WTC11 (cell line): ENCODE measurements around the gene IFNGR1. TPM values are rescaled to one million over a fixed set of nuclear protein-coding genes. Genes with fewer than 3 reads are reported as not detected.

Source experiments
- ATAC-seq: fragments of 200-7000 bp; cut with Tn5 transposase; 2 replicates; pipeline ENCODE4 v1.10.0; 2021; ENCODE audit warnings: mild to moderate bottlenecking, moderate library complexity
- Bru-seq: library from RNA; stranded (reverse); fragments of 400-500 nt; gene quantifications from one replicate; lab custom pipeline; 2021; lab: Mats Ljungman, UMichigan
- CTCF ChIA-PET: fragments of 300-600 bp; sonication (Branson Sonifier 250); formaldehyde crosslinking; loops from one replicate; lab custom pipeline; 2021; ENCODE audit warnings: antibody characterized with exemption; lab: Charles Lee
- POLR2A ChIA-PET: fragments of 350-600 bp; sonication (Branson Sonifier 250); formaldehyde crosslinking; loops from one replicate; lab custom pipeline; 2021; ENCODE audit warnings: antibody characterized with exemption; lab: Charles Lee
- DNase-seq: peaks from one replicate; pipeline ENCODE4 v3.0.0; 2021; ENCODE audit warnings: low spot score
- H3K27ac Mint-ChIP-seq: 2 replicates; pipeline ENCODE4 v1.8.0; 2021; ENCODE audit warnings: mixed read lengths
- H3K27me3 Mint-ChIP-seq: 2 replicates; pipeline ENCODE4 v1.8.0; 2021; ENCODE audit warnings: low read depth, mild to moderate bottlenecking, moderate library complexity, mixed read lengths
- H3K36me3 Mint-ChIP-seq: 2 replicates; pipeline ENCODE4 v1.8.0; 2021; ENCODE audit warnings: mixed read lengths
- H3K4me1 Mint-ChIP-seq: 2 replicates; pipeline ENCODE4 v1.8.0; 2022; ENCODE audit warnings: mixed read lengths
- H3K4me3 Mint-ChIP-seq: 2 replicates; pipeline ENCODE4 v1.8.0; 2021; ENCODE audit warnings: mild to moderate bottlenecking, moderate library complexity, mixed read lengths
- H3K9me3 Mint-ChIP-seq: 2 replicates; pipeline ENCODE4 v1.8.0; 2021; ENCODE audit warnings: mixed read lengths
- AFF4 ChIP-seq: sonication (generic); formaldehyde crosslinking; IDR thresholded peaks from 2 replicates; pipeline ENCODE4 v1.8.1; 2023; ENCODE audit warnings: mild to moderate bottlenecking, missing genetic modification reagents, borderline replicate concordance
- ARID4B ChIP-seq: sonication (generic); formaldehyde crosslinking; IDR thresholded peaks from 2 replicates; pipeline ENCODE4 v1.8.0; 2023; ENCODE audit warnings: missing genetic modification reagents, mild to moderate bottlenecking, borderline replicate concordance
- CDX4 ChIP-seq: fragments of 250-450 bp; sonication (Bioruptor Pico); IDR thresholded peaks from 2 replicates; pipeline ENCODE4 v1.9.0; 2021; ENCODE audit warnings: moderate library complexity, mild to moderate bottlenecking, inconsistent platforms, borderline replicate concordance
- E2F5 ChIP-seq: sonication (generic); formaldehyde crosslinking; IDR thresholded peaks from 2 replicates; pipeline ENCODE4 v1.8.1; 2022; ENCODE audit warnings: mild to moderate bottlenecking, moderate library complexity, missing genetic modification reagents
- FOXK1 ChIP-seq: sonication (generic); formaldehyde crosslinking; IDR thresholded peaks from 2 replicates; pipeline ENCODE4 v1.8.0; 2022; ENCODE audit warnings: mild to moderate bottlenecking, moderate library complexity, missing genetic modification reagents
- GABPB1 ChIP-seq: sonication (generic); formaldehyde crosslinking; IDR thresholded peaks from 2 replicates; pipeline ENCODE4 v1.8.1; 2023; ENCODE audit warnings: mild to moderate bottlenecking, missing genetic modification reagents
- HMGXB4 ChIP-seq: sonication (generic); formaldehyde crosslinking; IDR thresholded peaks from 2 replicates; pipeline ENCODE4 v1.8.1; 2023; ENCODE audit warnings: mild to moderate bottlenecking, moderate library complexity, missing genetic modification reagents
- MYBL2 ChIP-seq: sonication (generic); formaldehyde crosslinking; IDR thresholded peaks from 2 replicates; pipeline ENCODE4 v1.8.1; 2023; ENCODE audit warnings: mild to moderate bottlenecking, moderate library complexity, missing genetic modification reagents
- NFYB ChIP-seq: sonication (generic); formaldehyde crosslinking; conservative IDR thresholded peaks from 2 replicates; pipeline ENCODE4 v1.8.0; 2022; ENCODE audit warnings: low read depth, missing genetic modification reagents
- PRDM15 ChIP-seq: sonication (generic); formaldehyde crosslinking; IDR thresholded peaks from 2 replicates; pipeline ENCODE4 v1.8.0; 2022; ENCODE audit warnings: missing genetic modification reagents
- SMAD3 ChIP-seq: sonication (generic); formaldehyde crosslinking; IDR thresholded peaks from 2 replicates; pipeline ENCODE4 v1.8.0; 2022; ENCODE audit warnings: missing genetic modification reagents, mild to moderate bottlenecking, borderline replicate concordance
- SP1 ChIP-seq: sonication (generic); formaldehyde crosslinking; conservative IDR thresholded peaks from 2 replicates; pipeline ENCODE4 v1.8.1; 2022; ENCODE audit warnings: missing genetic modification reagents
- TEAD1 ChIP-seq: sonication (generic); formaldehyde crosslinking; IDR thresholded peaks from 2 replicates; pipeline ENCODE4 v1.8.0; 2022; ENCODE audit warnings: mild to moderate bottlenecking, missing genetic modification reagents
- ZBTB43 ChIP-seq: sonication (generic); formaldehyde crosslinking; IDR thresholded peaks from 2 replicates; pipeline ENCODE4 v1.8.1; 2023; ENCODE audit warnings: mild to moderate bottlenecking, missing genetic modification reagents
- ZNF219 ChIP-seq: sonication (generic); formaldehyde crosslinking; IDR thresholded peaks from 2 replicates; pipeline ENCODE4 v1.8.0; 2023; ENCODE audit warnings: missing genetic modification reagents, mild to moderate bottlenecking, borderline replicate concordance
- ZNF423 ChIP-seq: fragments of 250-450 bp; sonication (Bioruptor Pico); IDR thresholded peaks from 2 replicates; pipeline ENCODE4 v2.1.2; 2022; ENCODE audit warnings: mild to moderate bottlenecking, moderate library complexity
- long read RNA-seq, 3 experiments: library from RNA in 1 of 3; library from capped mRNA in 1 of 3; library from polyadenylated mRNA in 1 of 3; unstranded in 2 of 3; stranded (forward) in 1 of 3; transcript quantifications; one replicate each; pipeline ENCODE4 v2.0.0, GENCODE V29; 2021
- total RNA-seq: library from RNA; stranded (reverse); gene quantifications from 3 replicates; pipeline ENCODE4 v1.2.3, GENCODE V29; 2021

Gene IFNGR1
- total RNA-seq = 15.7 to 17.6 TPM (median 17.5 TPM) in 3 replicates
- Bru-seq, nascent RNA = percentile 91 among the genes with signal in this experiment
- long read RNA-seq, experiment 1, transcript IFNGR1-201 (7 exons, 2,139 nt) = major isoform, 125 of 133 reads
- long read RNA-seq, experiment 1, partial matches to known transcripts = 4 of 133 reads
- long read RNA-seq, experiment 1, other reads (novel, unspliced or antisense) = 3 of 133 reads
- long read RNA-seq, experiment 2, transcript IFNGR1-201 (7 exons, 2,139 nt) = major isoform, 17 of 30 reads
- long read RNA-seq, experiment 2, partial matches to known transcripts = 9 of 30 reads
- long read RNA-seq, experiment 2, other reads (novel, unspliced or antisense) = 4 of 30 reads
- long read RNA-seq, experiment 3, transcript IFNGR1-201 (7 exons, 2,139 nt) = major isoform, 115 of 131 reads
- long read RNA-seq, experiment 3, partial matches to known transcripts = 9 of 131 reads
- long read RNA-seq, experiment 3, other reads (novel, unspliced or antisense) = 5 of 131 reads

- no peaks in the 10 kb centered on the region for H3K27me3 Mint-ChIP-seq
- H3K36me3 Mint-ChIP-seq = no peaks in the 10 kb centered on the region
- no peaks in the 10 kb centered on the region; the same call in 1 of the 2 replicates for H3K9me3 Mint-ChIP-seq
- peak within 1 kb of the TSS; percentile 96 for H3K27ac Mint-ChIP-seq
- CTCF ChIA-PET = no interaction called here
- H3K4me3 Mint-ChIP-seq = peak within 1 kb of the TSS; percentile 95
- H3K4me1 Mint-ChIP-seq = peaks cover 29% of the 10 kb centered on the region
- ATAC-seq (peak; percentile 96), DNase-seq (peak; percentile 96)
- POLR2A ChIA-PET = no interaction called here
- peak; percentile 55 for TF ChIP-seq PRDM15 (CRISPR knock-in tag)
- no peak for TF ChIP-seq ZNF219 (CRISPR knock-in tag)
- peak; percentile 80; the same call in 1 of the 2 replicates for TF ChIP-seq HMGXB4 (CRISPR knock-in tag)
- TF ChIP-seq SP1 = peak; percentile 94
- TF ChIP-seq TEAD1 (CRISPR knock-in tag) = 0 out of 2 replicates have a peak, but pooled peaks have one; percentile 6
- peak; percentile 75; the same call in 1 of the 2 replicates for TF ChIP-seq ARID4B (CRISPR knock-in tag)
- no peak for TF ChIP-seq CDX4 (CRISPR knock-in tag)
- TF ChIP-seq GABPB1 = peak; percentile 89
- TF ChIP-seq SMAD3 (CRISPR knock-in tag) = 0 out of 2 replicates have a peak, but pooled peaks have one; percentile 51
- no peak; the same call in 1 of the 2 replicates for TF ChIP-seq NFYB
- peak; percentile 48; the same call in 1 of the 2 replicates for TF ChIP-seq ZBTB43
- TF ChIP-seq AFF4 (CRISPR knock-in tag) = no peak
- TF ChIP-seq FOXK1 (CRISPR knock-in tag) = peak; percentile 65; the same call in 1 of the 2 replicates
- TF ChIP-seq ZNF423 (CRISPR knock-in tag) = peak; percentile 65
- peak; percentile 45; the same call in 1 of the 2 replicates for TF ChIP-seq MYBL2 (CRISPR knock-in tag)
- 0 out of 2 replicates have a peak, but pooled peaks have one; percentile 82 for TF ChIP-seq E2F5
Observed at GRCh38 chr6:137218917-137219663, at the start of gene IFNGR1. IFNGR1 (minus strand) TSS chr6:137219385; CDS start chr6:137219327, 58 bp downstream.
